ENCODE data around the gene MGP. TPM values are rescaled to one million over a fixed set of nuclear protein-coding genes. Genes with fewer than 3 reads are reported as not detected.

The MGP gene
- total and polyA plus RNA-seq, 2 donors (not counting 1 experiment from before 2014, with no cell fraction given) = 0.39 to 0.81 TPM

DNA sequence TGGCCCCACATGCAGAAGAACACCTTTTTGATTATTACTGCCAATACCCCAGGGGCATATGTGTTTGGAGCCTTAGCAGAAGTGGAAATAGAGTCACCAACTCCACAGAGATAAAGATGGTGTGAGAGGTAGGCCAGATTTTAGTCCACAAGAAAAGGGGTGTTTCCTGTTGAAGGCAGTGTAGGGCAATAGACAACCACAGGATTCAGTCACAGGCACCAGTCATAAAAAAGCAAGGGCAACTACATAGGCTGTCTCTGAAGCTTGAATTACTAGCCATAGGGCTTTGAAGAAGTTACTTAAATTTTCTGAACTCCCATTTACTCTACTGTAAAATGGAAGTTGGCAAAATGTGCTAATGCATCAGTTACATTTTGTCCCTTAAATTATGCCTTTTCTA is 33.8 kb upstream of the MGP start:
- ATAC-seq (ENCODE audit: low read depth) (no peak), DNase-seq (no peak)
- TF ChIP-seq, protein P1, sequence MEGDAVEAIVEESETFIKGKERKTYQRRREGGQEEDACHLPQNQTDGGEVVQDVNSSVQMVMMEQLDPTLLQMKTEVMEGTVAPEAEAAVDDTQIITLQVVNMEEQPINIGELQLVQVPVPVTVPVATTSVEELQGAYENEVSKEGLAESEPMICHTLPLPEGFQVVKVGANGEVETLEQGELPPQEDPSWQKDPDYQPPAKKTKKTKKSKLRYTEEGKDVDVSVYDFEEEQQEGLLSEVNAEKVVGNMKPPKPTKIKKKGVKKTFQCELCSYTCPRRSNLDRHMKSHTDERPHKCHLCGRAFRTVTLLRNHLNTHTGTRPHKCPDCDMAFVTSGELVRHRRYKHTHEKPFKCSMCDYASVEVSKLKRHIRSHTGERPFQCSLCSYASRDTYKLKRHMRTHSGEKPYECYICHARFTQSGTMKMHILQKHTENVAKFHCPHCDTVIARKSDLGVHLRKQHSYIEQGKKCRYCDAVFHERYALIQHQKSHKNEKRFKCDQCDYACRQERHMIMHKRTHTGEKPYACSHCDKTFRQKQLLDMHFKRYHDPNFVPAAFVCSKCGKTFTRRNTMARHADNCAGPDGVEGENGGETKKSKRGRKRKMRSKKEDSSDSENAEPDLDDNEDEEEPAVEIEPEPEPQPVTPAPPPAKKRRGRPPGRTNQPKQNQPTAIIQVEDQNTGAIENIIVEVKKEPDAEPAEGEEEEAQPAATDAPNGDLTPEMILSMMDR (IDR thresholded peaks at IDR 0.05) = no peak
- H3K27me3 ChIP-seq (replicated peaks in 1 of 4; ENCODE audit: control extremely low read depth in 1 of 4, control insufficient read depth in 3 of 4, insufficient read depth in 4 of 4, low read length in 3 of 4) = no peaks in the 10 kb centered on the region
- no peaks in the 10 kb centered on the region for H3K79me2 ChIP-seq (ENCODE audit: control insufficient read depth, insufficient read depth, low read length)
- H3K4me3 Mint-ChIP-seq = no peak overlapping the region
- POLR2A ChIA-PET = no interaction called here
- H3K4me3 ChIP-seq (ENCODE audit: control extremely low read depth in 1 of 5, extremely low read depth in 1 of 5, insufficient read depth in 1 of 5, low read depth in 2 of 5, low read length in 4 of 5) = no peak overlapping the region
- H3K4me1 ChIP-seq (ENCODE audit: control insufficient read depth in 2 of 2, insufficient read depth in 2 of 2, low read length in 2 of 2) = peaks cover 7 to 15% of the 10 kb centered on the region in 2 donors
- H3K9me3 Mint-ChIP-seq (ENCODE audit: insufficient read depth) = no peaks in the 10 kb centered on the region
- peaks cover 9 to 55% of the 10 kb centered on the region in 2 experiments for H3K36me3 ChIP-seq (replicated peaks in 1 of 2; ENCODE audit: control extremely low read depth in 1 of 2, control insufficient read depth in 1 of 2, extremely low read depth in 1 of 2, insufficient read depth in 2 of 2, low read length in 1 of 2)
- H3K27ac Mint-ChIP-seq = no peak overlapping the region
- H3K27ac ChIP-seq (ENCODE audit: low read length in 2 of 2) = no peak overlapping the region
- H3K4me2 ChIP-seq (replicated peaks; ENCODE audit: low read depth, low read length, poor library complexity, severe bottlenecking) = no peak overlapping the region
- no peaks in the 10 kb centered on the region for H3K27me3 Mint-ChIP-seq
- no peak overlapping the region for H3K9ac ChIP-seq (ENCODE audit: low read length)
- intact Hi-C loops (cut with micrococcal nuclease) = no loop called here
- peaks cover 20% of the 10 kb centered on the region for H3K4me1 Mint-ChIP-seq
- H4K20me1 ChIP-seq (ENCODE audit: control insufficient read depth, insufficient read depth, low read length, poor library complexity, severe bottlenecking) = no peaks in the 10 kb centered on the region
- no peak overlapping the region for H2AFZ ChIP-seq (ENCODE audit: insufficient read depth, low read depth, low read length, poor library complexity, severe bottlenecking)
- H3K9me3 ChIP-seq (ENCODE audit: control extremely low read depth in 1 of 3, control insufficient read depth in 2 of 3, insufficient read depth in 1 of 3, low read length in 2 of 3) = peaks cover 1 to 3% (median 3%) of the 10 kb centered on the region in 3 donors
- CTCF ChIA-PET = interaction anchor here (1.0 kb wide), 1 partner anchor 641 kb away, joined by 3 read pairs; no protein-coding TSS in a partner anchor

DNA sequence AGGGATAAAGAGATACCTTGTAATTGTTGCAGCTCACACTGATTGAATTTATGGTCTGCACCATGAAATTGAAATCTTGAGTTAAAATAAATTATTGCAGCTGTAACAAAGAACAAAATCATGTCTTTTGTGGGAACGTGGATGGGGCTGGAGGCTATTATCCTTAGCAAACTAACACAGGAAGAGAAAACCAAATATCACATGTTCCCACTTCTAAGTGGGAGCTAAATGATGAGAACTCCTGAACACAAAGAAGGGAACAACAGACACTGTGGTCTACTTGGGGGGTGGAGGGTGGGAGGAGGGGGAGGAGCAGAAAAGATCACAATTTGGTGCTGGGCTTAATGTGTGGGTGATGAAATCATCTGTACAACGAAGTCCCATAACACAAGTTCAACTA is 30.1 kb upstream of the MGP start:
- Mint-ChIP-seq H3K4me1 (peaks cover 15% of the 10 kb centered on the region), H3K27me3 (no peaks in the 10 kb centered on the region), H3K27ac (no peak overlapping the region), H3K4me3 (no peak overlapping the region), H3K9me3 (ENCODE audit: insufficient read depth) (peaks cover 3% of the 10 kb centered on the region)
- no peak overlapping the region for H3K27ac ChIP-seq (ENCODE audit: low read length in 2 of 2)
- DNase-seq (no peak), ATAC-seq (ENCODE audit: low read depth) (no peak)
- no peak for TF ChIP-seq EZH2 (IDR thresholded peaks at IDR 0.05; ENCODE audit: borderline replicate concordance, insufficient read depth, low read depth, low read length, poor library complexity, severe bottlenecking)
- POLR2A ChIA-PET = no interaction called here
- H3K9me3 ChIP-seq (ENCODE audit: control extremely low read depth in 1 of 3, control insufficient read depth in 2 of 3, insufficient read depth in 1 of 3, low read length in 2 of 3) = no peaks in the 10 kb centered on the region
- intact Hi-C loops (cut with micrococcal nuclease) = no loop called here
- no CpG with 5 or more reads among the region's 2 CpGs for WGBS (ENCODE audit: insufficient coverage)
- H3K4me3 ChIP-seq (ENCODE audit: control extremely low read depth in 1 of 5, extremely low read depth in 1 of 5, insufficient read depth in 1 of 5, low read depth in 2 of 5, low read length in 4 of 5) = no peak overlapping the region
- no peaks in the 10 kb centered on the region for H4K20me1 ChIP-seq (ENCODE audit: control insufficient read depth, insufficient read depth, low read length, poor library complexity, severe bottlenecking)
- no peak overlapping the region for H3K4me2 ChIP-seq (replicated peaks; ENCODE audit: low read depth, low read length, poor library complexity, severe bottlenecking)
- H3K36me3 ChIP-seq (replicated peaks in 1 of 2; ENCODE audit: control extremely low read depth in 1 of 2, control insufficient read depth in 1 of 2, extremely low read depth in 1 of 2, insufficient read depth in 2 of 2, low read length in 1 of 2) = peaks cover 11 to 70% of the 10 kb centered on the region in 2 experiments
- H3K9ac ChIP-seq (ENCODE audit: low read length) = no peak overlapping the region
- no peaks in the 10 kb centered on the region for H3K27me3 ChIP-seq (replicated peaks in 1 of 4; ENCODE audit: control extremely low read depth in 1 of 4, control insufficient read depth in 3 of 4, insufficient read depth in 4 of 4, low read length in 3 of 4)
- CTCF ChIA-PET = no interaction called here
- no peaks in the 10 kb centered on the region for H3K79me2 ChIP-seq (ENCODE audit: control insufficient read depth, insufficient read depth, low read length)
- H3K4me1 ChIP-seq (ENCODE audit: control insufficient read depth in 2 of 2, insufficient read depth in 2 of 2, low read length in 2 of 2) = peaks cover 0 to 4% of the 10 kb centered on the region in 2 donors
- H2AFZ ChIP-seq (ENCODE audit: insufficient read depth, low read depth, low read length, poor library complexity, severe bottlenecking) = no peak overlapping the region

All from B cell (primary cell).